GM18505 (cell line): ENCODE measurements around the gene PBOV1.

Experiments used
- ATAC-seq: cut with Tn5 transposase; IDR thresholded peaks from one replicate; pipeline ENCODE4 v1.9.1; 2021; ENCODE audit not compliant: unreplicated experiment
- POLR2A ChIP-seq: IDR thresholded peaks from 4 replicates; pipeline ENCODE4 v1.6.1; 2011; ENCODE audit warnings: borderline replicate concordance; ENCODE audit not compliant: insufficient read depth, insufficient read length; ENCODE audit errors: extremely low read depth

The PBOV1 gene

GRCh38 chr6:138246650-138247440 lies 28.6 kb upstream of the PBOV1 start:
- no peak for TF ChIP-seq POLR2A
- ATAC-seq = no peak

- ATAC-seq = no peak
- TF ChIP-seq POLR2A = no peak
Measured at GRCh38 chr6:138245751-138246150, 27.5 kb upstream of the PBOV1 start.

- no peak for ATAC-seq
- no peak for TF ChIP-seq POLR2A
Measured at GRCh38 chr6:138242987-138243592, 24.8 kb upstream of the PBOV1 start.

- no peak for TF ChIP-seq POLR2A
- no peak for ATAC-seq
Measured at GRCh38 chr6:138241934-138242333, 23.6 kb upstream of the PBOV1 start.

GRCh38 chr6:138241381-138241780 lies 23.1 kb upstream of the PBOV1 start:
- TF ChIP-seq POLR2A = no peak
- no peak for ATAC-seq

- no peak for ATAC-seq
- TF ChIP-seq POLR2A = no peak
Measured at GRCh38 chr6:138240476-138241245, 22.4 kb upstream of the PBOV1 start.

GRCh38 chr6:138239774-138240173 lies 21.5 kb upstream of the PBOV1 start:
- no peak for ATAC-seq
- TF ChIP-seq POLR2A = no peak

- no peak for ATAC-seq
- TF ChIP-seq POLR2A = no peak
Measured at GRCh38 chr6:138238368-138238767, 20.1 kb upstream of the PBOV1 start.

- TF ChIP-seq POLR2A = no peak
- no peak for ATAC-seq
Measured at GRCh38 chr6:138237463-138237862, 19.2 kb upstream of the PBOV1 start.

GRCh38 chr6:138235693-138236092 lies 17.4 kb upstream of the PBOV1 start:
- ATAC-seq = no peak
- TF ChIP-seq POLR2A = no peak

- no peak for ATAC-seq
- no peak for TF ChIP-seq POLR2A
Measured at GRCh38 chr6:138235205-138235604, 16.9 kb upstream of the PBOV1 start.

- ATAC-seq = no peak
- no peak for TF ChIP-seq POLR2A
Measured at GRCh38 chr6:138234363-138234762, 16.1 kb upstream of the PBOV1 start.

GRCh38 chr6:138231381-138231886 lies 13.1 kb upstream of the PBOV1 start:
- TF ChIP-seq POLR2A = no peak
- no peak for ATAC-seq

- no peak for TF ChIP-seq POLR2A
- no peak for ATAC-seq
Measured at GRCh38 chr6:138230759-138231380, 12.6 kb upstream of the PBOV1 start.

GRCh38 chr6:138230221-138230620 lies 11.9 kb upstream of the PBOV1 start:
- no peak for ATAC-seq
- no peak for TF ChIP-seq POLR2A
